HEK293T (cell line): ENCODE results near the gene PSMA8.

Source experiments
- BHLHE40 ChIP-seq: fragments of 450-650 bp; IDR thresholded peaks from 2 replicates; pipeline ENCODE4 v1.6.1; 2016; ENCODE audit warnings: mild to moderate bottlenecking, moderate library complexity, borderline replicate concordance
- FOXK2 ChIP-seq: fragments of 450-650 bp; IDR thresholded peaks from 2 replicates; pipeline ENCODE4 v1.6.1; 2016; ENCODE audit warnings: mild to moderate bottlenecking
- FOXM1 ChIP-seq: fragments of 450-650 bp; IDR thresholded peaks from 2 replicates; pipeline ENCODE4 v1.6.1; 2017; ENCODE audit warnings: mild to moderate bottlenecking, borderline replicate concordance
- HDGF ChIP-seq: fragments of 450-650 bp; IDR thresholded peaks from 2 replicates; pipeline ENCODE4 v1.6.1; 2017; ENCODE audit warnings: antibody characterized with exemption, borderline replicate concordance
- SUZ12 ChIP-seq: fragments of 450-650 bp; IDR thresholded peaks from 2 replicates; pipeline ENCODE4 v1.6.1; 2016; ENCODE audit warnings: mild to moderate bottlenecking

DNA sequence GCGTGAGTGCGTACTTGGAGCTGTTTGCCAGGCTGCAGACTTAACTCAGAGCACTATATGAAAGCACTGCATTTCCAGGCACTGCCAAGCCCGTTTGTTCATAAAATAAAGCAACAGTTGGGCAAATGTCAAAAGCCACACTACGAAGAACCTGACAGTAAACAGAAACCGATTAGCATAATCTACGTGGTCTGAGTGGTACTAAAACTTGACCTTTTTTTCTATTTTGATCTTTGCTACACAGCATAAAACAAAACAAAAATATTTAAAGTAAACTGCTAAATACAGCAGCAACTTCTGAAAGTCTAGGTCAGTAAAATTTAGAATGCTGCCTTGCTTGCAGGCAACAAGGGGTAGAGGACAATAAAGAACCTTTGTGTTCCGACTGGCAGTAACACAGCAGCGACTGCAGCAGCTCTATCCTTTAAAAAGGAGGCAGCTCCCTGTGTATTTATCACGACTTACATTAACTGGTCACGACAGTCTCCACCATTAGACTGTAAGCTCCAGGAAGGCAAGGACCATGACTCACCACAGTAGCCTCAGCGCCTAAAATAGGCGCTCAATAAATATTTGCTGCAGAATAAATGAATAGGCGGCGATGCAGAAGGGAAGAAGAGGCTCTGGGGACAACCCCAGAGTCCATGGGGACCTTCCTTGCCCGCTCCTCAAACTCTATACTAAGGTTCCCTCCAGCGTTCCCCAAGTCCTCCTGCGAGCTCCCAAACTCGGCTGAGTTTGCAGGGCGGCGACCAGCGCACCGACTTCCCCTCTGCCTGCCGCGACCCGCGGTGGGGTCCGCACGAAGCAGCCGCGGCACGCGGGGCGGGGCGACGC lies 44.2 kb upstream of the PSMA8 start:
- TF ChIP-seq SUZ12 (no peak), BHLHE40 (no peak), FOXM1 (no peak), HDGF (no peak), FOXK2 (no peak)
